ENCODE measurements around the gene ZNF471.

ZNF471 gene

GRCh38 chr19:56577719-56578602, 70.3 kb downstream of the ZNF471 start:
- FAIRE-seq, result no peak
